ENCODE data around the gene SLC25A45.

The SLC25A45 gene

DNA sequence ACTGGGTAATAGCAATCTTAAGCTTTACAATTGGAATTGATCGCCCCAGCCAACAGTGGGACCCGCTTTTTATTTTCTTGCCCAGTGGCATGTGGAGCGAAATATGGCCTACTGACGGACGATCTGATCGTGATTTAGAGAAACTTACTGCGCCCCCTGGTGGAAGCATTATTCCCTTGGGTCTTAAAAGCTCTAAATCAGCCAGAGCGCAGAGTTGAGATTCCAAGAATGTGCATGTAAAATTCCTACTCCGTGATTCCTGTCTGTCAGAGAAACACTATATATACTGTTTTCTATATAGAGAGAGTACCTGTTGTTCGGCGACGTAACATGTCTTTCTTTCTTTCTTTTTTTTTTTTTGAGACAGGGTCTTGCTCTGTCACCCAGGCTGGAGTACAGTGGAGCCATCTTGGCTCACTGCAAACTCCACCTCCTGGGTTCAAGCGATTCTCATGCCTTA, 52.5 kb downstream of the SLC25A45 start:
- no peak for FAIRE-seq
- peak; percentile 74 for DNase-seq (ENCODE audit: insufficient read length, low spot score)

DNA sequence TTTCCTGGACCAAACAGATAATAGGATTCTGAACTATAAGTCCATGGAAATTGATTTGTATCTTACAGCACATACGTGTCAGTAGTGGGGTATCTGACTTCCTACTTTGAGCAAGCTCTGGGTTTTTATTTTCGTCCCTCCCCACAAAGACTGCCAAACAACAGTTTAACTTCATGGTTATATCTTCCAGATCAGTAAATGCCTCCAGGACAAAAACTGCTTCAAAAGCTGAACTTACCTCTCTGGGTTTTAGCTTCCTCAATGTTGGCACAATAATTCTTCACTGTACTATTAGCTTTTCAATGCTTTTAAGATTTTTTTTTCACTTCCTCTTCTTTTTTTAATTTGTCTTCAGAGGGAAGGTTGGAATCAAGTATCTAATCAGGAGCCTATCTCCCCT, 53.0 kb downstream of the SLC25A45 start:
- FAIRE-seq (no peak), DNase-seq (ENCODE audit: insufficient read length, low spot score) (no peak)

DNA sequence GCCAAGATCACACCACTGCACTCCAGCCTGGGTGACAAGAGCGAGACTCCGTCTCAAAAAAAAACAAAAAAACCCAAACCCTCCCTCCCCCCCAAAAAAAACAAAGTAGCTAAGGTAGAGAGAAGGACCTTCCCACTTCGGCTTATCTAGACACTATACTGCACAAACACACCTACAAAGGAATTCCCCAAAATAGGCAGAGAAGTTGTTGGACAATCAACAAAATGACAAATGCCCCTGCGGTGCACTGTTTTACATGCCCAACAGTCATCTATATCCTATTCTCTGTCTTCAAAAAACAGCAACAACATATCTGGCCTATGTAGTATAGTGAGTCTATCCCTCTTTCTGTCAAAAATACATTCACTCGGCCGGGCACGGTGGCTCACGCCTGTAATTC, 55.4 kb downstream of the SLC25A45 start:
- no peak for DNase-seq (ENCODE audit: insufficient read length, low spot score)
- no peak for FAIRE-seq

DNA sequence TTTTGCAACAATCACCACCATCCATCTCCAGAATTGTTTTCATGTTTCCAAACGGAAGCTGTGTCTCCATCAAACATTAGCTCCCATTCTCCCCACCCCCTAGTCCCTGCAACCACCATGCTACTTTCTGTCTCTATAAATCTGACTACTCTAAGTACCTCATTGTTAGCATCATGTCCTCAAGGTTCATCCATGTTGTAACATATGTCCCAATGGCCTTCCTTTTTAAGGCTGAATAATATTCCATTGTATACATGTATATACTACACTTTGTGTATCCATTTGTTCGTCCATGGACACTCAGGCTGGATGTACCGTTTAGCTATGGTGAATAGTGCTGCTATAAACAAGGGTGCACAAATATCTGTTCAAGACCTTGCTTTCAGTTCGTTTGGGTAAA, 57.0 kb downstream of the SLC25A45 start:
- DNase-seq (ENCODE audit: insufficient read length, low spot score) (no peak), FAIRE-seq (peak; percentile 52)

Data from HTR-8/SVneo (cell line).